Eye (tissue), 1 donor: Measurements from ENCODE around the gene GMFB.

Experiments
- DNase-seq: peaks from one replicate; pipeline ENCODE4 v3.0.0-alpha.2; 2015

The GMFB gene

DNA sequence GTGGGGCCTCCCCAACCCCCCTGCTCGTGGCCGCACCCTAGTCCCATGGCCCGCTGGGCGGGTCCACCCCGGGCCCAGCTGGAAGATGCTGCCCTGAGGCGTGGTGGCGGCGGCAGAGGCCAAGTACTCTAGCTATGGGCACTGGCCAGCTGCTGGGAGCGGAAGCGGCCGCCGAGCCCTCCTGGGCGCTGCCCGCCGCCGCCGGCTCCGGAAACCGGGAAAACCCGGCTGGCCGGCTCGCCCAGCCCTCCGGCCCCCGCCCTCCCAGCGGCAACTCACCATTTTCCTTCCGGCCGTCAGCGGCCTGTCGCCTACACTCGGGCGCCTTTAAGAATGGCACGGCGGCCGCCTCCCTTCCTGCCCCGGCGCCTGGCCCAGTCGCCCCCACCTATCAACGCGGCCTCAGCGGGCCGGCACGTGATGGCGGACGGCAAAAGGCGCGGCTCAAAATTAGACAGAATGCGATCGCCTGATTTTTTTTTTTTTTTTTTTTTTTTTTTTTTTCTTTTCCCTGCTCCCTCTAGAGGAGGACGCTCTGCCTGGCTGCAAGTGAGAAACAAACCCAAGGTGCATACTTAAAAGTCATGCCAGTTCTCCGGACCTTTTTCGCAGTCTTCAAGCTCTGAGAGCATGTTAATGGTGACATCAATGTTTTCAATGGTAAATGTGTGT is at the start of gene GMFB:
GMFB (minus strand) TSS at position 335 of the 672 bp plus-strand sequence; CDS start at position 282, 53 bp downstream.
- peak; percentile 97 for DNase-seq

DNA sequence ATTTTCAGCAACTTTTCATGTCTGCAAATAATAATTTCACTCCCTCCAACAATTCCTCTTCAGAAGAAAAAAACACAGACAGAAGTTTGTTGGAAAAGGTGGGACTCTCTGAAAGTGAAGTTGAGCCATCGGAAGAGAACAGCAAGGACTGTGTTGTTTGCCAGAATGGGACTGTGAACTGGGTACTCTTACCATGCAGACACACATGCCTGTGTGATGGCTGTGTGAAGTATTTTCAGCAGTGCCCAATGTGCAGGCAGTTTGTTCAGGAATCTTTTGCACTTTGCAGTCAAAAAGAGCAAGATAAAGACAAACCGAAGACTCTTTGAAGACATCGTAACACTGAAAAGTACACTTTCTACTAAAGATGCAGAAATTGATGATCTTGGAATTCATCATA is 49.3 kb upstream of the GMFB start:
- DNase-seq: no peak

DNA sequence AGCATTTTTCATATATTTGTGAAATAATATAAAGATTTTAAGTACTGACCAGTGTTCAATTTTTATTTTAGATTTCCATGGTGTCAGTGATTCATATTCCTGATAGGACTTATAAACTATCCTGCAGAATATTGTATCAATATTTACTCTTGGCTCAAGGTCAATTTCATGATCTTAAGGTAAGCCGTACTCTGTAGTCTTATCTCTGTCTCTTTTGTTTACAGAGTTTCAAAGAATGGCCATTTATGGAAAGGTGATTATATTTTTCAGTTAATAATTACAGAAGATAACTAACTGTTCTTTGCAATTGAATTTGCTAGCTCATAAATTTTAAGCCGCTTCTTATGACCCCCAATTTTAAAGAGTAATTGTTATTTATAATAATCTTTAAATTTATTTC is 48.9 kb upstream of the GMFB start:
- no peak for DNase-seq

DNA sequence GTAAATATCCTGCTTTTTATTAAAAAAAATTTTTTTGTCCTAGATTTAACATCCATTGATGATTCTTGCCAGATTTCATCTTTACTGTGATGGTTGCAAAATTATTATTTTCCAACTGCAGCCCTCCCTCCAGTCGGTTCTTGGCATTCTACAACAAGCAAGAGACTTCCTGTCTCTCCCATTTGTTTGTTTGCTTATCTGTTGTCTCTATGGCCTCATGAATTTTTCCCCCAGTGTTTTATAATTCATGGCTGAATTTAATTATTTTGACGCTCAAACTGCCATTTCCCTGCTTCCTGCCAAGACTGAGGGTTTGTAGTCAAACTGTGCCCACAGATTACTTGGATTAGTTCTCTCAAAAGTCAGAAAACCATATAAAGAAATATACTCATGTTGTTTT is 46.9 kb upstream of the GMFB start:
- peak; percentile 5 for DNase-seq

DNA sequence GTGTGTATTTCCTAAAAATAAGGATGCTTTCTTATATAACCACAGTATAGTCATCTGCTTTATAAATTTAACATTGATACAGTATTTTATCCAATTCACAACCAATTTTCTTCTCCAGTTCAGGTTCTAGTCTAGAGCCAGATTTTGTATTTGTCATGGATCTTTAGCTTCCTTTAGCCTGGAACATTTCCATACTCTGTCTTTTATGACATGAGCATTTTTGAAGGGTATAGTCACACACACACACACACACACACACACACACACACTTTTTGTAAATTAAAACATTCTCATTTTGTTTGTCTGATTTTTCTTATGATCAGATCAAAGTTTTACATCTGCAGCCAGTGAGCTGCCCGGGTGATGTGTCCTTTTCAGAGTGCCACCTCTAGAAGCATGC is 46.3 kb upstream of the GMFB start:
- DNase-seq: no peak

DNA sequence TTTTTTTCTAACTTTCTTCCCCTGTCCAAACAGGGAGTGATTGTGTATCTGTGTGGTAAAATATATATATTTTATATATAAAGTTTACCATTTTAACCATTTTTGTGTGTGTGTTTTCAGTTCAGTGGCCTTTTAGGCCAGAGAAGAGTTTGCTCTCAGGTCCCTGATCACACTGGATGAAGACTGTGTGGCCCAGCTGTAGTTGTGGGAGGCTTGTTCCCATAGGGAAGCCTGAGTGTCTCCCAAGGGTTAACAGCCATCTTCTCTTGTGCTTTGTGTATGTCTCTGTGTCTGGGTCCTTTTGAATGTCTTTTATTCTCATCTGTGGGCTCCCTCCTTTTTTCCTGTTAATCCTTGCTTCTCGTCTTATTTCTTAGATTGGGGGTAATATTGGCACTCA is 44.3 kb upstream of the GMFB start:
- peak; percentile 15 for DNase-seq

DNA sequence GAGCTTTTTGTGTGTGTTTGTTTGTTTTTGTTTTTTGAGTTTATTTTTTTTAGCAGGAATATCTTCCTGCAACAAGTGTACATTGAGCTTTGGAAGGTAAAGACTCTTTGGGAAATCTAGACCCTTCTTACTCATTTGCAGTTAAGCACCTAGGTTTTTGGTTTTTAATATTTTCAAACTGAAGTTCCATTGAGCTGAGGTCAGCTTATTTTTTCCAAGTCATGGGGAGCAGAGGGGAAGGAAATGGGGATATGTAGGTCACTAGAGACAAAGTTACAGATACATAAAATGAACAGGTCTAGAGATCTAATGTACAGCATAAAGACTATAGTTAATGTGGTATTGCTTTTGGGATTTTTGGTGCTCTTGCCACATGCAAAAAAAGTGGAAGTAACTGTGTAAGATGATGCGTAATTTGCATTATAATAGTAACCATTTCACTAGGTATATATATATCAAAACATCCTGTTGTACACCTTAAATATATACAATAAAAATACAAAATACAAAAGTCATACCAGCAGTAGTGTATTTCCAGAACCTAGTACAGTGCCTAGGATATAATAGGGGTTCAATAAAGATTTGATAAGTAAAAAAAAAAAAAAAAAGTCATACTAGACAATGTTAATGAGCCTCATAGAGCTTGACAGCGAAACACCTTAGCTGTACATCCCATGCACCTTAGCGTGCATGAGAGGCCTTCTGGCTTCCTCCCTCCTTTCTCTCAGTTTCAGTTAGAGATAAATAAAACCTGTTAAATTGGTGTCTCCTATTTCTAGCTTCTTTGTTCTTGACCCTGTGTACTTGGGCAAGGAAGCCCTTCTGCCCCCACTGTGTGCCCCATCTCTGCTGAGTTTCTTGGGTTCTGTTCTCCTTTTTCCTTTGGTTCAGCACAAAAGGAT is 43.6 kb upstream of the GMFB start:
- no peak for DNase-seq

DNA sequence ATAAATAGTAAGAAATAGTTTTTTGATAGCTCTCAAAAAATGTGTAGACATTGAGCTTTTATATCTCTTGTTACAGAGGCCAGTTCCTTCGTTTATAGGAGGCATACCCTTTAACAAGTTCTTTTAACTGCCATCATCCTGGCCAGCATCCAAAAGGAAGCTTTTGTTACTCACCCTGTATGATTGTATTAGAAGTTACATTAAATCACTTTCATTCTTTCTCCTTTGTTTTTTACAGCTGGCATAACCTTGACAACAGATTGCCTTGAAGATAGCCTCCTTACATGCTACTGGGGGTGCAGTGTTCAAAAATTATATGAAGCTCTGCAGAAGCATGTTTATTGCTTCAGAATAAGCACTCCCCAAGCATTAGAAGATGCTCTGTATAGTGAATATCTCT is 41.0 kb upstream of the GMFB start:
- DNase-seq: no peak

DNA sequence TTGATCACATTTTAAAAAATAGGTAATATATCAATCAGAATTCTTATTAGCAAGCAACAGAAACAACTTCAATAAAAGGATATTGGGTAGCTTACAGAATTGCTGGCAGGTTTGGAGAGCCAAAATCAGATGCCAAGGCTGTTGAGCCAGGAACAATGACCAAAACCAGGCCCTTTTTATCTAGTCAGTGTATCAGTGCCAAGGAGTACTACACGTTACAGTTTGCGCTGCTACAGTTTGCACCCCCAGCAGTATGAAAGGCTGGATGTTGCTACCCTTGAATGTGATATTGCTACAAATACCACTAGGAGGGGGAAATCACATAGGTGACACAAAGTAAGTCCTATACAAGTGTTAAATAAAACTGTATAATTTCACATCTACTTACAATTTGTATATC is 40.2 kb upstream of the GMFB start:
- no peak for DNase-seq

DNA sequence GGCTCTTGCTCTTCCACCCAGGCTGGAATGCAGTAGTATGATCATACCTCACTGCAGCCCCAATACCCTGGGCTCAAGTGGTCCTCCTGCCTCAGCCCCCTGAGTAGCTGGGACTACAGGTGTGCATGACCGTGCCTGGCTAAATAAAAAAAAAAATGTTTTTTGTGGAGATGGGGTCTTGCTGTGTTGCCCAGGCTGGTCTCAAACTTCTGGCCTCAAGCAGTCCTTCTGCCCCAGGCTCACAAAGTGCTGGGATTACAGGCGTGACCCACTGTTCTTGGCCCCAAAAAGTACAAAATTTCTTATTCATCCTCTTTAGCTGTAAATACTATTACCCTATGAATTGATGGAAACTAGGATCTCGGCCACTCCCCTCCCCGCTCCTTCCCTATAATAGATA is 35.6 kb upstream of the GMFB start:
- no peak for DNase-seq

DNA sequence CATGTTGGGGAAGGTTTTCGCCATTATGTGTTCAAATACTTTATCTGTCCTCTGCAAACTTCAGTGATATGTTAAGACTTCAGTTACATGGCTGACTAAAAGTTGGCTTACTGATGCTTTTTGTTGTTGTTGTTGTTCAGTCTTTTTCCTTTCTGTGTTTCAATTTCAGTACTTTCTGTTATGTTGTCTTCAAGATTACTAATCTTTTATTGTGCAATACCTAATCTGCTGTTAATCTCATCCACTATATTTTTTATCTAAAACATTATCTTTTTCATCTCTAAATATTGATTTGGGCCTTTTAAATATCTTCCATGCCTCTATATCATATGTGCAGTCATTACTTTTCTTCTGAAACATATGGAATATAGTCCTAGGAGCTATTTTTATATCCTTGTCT is 27.9 kb upstream of the GMFB start:
- no peak for DNase-seq

DNA sequence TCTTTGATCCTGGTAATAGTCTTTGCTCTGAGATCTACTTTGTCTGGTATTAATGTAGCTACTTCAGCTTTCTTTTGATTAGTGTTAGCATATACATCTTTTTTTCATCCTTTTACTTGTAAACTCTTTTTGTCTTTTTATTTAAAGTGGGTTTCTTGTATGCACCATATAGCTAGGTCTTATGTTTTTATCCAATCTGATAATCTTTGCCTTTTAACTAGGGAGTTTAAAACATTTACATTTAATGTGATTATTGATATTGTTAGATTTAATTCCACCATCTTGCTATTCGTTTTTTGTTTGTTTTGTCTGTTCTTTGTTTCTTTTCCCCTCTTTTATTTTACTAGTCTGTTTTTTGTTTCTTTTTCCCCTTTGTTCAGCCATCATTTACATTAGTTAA is 26.9 kb upstream of the GMFB start:
- no peak for DNase-seq

DNA sequence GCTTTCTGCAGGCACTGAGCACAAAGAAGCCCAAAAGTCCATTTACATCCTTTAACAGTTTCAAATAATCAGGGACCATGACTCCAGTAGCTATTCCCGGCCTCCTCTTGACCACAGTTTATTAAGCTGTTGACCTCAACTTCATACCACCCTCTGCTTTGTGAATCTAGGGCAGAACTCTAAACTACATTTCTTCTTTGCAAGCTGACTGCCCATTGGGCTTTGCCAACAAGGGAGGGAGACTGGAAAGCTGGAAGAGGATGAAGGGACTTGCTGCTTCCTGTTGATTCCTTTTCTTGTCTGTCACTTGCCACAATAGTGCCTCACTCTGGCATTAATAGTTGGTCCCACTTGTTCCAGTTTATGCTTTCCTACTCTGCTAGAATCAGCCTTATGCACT is 23.6 kb upstream of the GMFB start:
- DNase-seq: no peak

DNA sequence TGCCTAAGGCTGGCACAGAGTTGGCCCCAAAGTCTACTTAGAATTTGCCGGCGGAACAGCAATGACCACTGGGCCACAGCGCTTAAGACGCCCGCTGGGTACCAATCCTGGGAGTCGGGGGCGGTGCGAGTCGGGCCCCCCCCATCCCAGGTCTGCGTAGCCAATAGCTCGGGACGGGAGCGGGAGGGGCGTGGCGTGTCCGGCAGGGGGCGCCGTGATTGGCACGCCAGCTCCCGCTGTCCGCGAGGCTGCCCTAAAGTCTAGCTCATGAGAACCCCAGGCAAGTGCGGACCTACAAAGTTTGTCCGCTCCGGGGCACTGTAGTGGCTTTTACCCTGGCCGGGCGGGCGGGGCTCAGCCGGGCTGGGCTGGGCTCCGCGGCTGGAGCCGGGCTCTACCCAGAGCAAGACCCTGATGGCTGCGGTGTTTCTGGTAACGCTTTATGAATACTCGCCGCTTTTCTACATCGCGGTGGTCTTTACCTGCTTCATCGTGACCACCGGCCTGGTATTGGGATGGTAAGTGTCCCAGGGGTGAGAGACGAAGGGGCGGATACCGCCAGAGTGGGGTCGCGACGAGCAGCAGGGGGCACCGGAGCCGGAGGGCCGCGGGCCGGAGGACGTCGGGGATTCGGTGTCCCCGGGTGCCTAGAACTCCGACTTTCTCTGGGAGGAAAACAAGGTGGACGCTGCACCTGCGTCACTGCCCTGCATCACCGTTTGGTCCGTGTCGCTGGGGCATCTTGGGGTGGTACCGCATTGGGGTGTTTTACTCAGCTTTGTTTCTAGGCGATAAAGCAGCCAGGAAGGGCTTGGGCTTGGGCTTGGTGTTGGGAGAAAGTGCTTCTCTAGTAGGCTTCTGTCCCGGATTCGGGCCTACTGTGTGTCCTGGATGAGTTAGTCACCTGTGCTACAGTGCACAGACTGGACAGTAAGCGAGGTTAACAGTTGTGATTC is 21.0 kb upstream of the GMFB start, which contains the start of gene CGRRF1:
CGRRF1 (plus strand) TSS at position 361 of the 956 bp plus-strand sequence; CDS start at position 415, 54 bp downstream.
- DNase-seq: peak; percentile 99

DNA sequence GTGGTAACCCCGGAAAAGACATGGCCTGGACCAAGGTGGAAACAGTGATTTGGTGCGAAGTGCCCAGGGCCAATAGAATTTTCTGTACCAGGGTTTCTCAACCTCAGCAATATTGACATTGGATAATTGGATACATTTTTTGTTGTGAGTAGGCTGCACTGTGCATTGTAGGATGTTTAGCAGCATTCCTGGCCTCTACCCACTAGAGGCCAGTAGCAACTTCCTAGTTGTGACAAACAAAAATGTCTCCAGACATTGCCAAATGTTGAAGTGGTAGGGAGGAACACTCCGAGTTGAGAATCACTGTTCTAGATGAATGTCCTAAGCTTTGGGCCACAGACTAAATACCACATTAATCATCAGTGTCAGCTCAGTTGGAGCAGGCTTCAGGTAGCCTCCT is 14.7 kb upstream of the GMFB start:
- no peak for DNase-seq

DNA sequence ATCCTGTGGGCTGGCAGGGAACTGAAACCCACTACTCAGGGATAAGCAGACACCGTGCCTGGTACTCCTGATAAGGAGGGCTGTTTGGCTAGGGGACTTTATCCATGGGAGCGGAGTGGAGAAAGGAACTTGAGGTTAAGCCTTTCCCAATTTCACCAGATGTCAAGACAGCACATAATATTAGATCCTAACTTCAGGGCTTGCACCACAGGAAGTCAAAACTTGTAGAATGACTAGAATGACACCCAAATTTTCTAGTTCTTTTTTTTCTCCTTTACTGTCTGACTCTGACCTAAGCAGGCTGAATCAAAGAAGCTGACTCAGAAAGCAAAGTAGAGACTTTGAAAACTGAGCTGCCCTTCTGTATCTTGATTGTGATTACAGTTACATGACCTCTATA is 13.8 kb upstream of the GMFB start:
- no peak for DNase-seq

DNA sequence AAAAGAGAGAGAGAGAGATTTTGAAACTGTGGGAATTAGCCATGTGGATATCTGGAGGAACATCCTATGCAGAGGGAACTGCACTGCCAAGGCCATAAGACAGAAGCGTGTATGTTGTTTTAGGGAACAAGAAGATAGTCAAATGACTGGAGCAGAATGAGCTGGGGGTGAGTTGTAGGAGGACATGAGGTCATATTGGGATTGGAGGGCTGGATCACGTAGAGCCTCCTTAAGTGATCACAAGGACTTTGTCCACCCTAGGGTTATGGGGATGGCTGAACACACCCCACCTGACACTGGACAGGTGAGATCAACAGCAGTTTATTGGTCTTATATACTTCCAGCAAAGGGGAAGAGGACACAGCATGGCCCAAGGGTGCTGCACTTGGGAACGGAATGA is 12.7 kb upstream of the GMFB start:
- DNase-seq: no peak

DNA sequence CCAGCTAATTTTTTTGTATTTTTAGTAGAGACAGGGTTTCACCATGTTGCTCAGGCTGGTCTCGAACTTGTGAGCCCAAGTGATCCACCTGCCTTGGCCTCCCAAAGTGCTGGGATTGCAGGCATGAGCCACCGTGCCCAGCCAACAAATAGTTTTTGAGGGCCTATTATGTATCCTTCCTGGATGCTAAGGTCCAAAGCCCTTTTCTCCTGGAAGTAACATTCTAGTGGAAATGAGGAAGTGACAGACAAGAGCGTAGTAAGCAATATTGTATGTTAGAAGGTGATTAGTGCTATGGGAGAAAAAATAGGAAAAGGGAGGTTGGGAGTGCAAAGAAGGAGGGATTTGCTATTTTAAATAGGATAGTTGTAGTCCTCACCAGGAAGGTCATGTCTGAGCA is 12.0 kb upstream of the GMFB start:
- DNase-seq: no peak

DNA sequence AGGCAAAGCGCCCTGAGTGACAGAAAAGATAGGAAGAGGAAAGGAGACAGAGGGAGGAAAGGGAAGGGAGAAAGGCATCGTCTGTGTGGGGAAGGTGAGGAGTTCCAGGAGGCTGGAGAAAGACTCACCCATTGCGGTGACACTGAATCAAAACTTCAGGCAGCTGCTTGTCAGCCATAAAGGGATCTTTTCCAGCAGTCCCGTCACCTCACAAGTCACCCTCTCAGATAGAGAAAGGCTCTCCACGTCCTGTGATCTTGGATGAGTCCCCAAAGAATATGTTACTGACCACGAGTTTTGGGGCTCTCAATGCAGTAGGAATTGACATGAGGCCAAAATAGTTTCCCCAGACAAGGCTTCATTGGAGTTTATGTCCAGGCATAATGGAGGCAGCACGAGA is 9.8 kb upstream of the GMFB start:
- DNase-seq: no peak

DNA sequence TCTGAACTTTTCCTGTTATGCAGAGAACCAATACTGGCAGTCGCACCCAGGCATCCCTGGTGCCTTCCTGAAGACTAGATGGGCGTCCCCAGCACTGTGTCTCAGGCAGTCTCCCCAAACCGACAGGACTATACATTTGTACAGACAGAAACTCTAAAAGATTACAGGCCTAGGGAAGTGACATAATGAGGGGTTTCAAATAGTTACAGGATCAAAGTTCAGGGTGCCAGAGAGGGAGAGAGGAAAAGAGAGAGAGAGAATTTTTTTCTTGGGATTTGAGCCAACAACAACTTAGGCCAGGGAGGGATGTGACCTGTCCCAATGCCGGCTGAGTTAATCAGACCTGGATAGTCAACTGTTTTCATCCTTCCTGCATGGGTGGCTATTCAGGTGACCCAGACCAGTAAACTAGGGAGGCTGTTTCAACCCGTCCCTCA is 9.3 kb upstream of the GMFB start:
- no peak for DNase-seq

DNA sequence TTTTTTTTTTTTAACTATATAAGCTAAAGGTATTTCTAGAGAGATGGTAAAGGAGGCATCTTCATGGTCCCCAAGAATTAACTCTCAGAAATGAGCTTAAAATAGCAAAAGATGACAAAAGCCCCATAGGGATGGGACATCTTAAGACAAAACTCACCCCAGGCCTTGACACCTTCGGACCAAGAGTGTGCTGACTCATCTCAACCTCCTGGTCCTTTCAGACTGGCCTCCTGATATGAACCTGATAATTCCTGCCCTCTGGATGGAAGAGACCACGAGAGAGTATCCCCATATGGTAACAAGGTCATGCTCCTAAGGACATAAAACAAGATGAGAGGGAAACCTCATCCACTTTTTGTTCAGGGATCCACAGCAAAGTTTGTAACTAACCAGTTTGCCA is 8.4 kb upstream of the GMFB start:
- no peak for DNase-seq

DNA sequence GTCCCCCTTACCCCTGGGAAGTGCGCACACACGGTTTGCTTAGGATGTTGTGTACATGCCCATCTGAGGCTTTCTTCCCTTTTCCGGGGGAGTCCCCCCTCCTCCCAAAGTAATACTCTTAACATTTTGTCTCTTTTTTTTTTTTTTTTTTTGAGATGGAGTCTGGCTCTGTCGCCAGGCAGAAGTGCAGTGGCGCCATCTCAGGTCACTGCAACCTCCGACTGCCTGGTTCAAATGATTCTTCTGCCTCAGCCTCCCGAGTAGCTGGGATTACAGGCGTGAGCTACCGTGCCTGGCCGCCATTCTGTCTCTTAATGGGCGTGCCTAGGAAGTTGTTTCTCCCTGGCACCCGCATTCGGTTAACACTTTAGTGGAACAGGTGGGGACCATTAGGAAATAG is 4.5 kb upstream of the GMFB start:
- DNase-seq: no peak
